HT1080 (cell line): Measurements from ENCODE around the gene BAIAP2L1. TPM values are rescaled to one million over a fixed set of nuclear protein-coding genes. Genes with fewer than 3 reads are reported as not detected.

Source experiments
- DNase-seq: peaks from one replicate; pipeline ENCODE4 v3.0.0-alpha.2; 2015; ENCODE audit warnings: low read depth
- total RNA-seq: library from RNA; depleted of rRNA; stranded (reverse); fragments of >200 nt; shearing (Covaris generic); gene quantifications from 2 replicates; pipeline ENCODE4 v1.2.3, GENCODE V29; 2014

The BAIAP2L1 gene
- total RNA-seq, 1 experiment from 2014 or later = 11.1 TPM

DNA sequence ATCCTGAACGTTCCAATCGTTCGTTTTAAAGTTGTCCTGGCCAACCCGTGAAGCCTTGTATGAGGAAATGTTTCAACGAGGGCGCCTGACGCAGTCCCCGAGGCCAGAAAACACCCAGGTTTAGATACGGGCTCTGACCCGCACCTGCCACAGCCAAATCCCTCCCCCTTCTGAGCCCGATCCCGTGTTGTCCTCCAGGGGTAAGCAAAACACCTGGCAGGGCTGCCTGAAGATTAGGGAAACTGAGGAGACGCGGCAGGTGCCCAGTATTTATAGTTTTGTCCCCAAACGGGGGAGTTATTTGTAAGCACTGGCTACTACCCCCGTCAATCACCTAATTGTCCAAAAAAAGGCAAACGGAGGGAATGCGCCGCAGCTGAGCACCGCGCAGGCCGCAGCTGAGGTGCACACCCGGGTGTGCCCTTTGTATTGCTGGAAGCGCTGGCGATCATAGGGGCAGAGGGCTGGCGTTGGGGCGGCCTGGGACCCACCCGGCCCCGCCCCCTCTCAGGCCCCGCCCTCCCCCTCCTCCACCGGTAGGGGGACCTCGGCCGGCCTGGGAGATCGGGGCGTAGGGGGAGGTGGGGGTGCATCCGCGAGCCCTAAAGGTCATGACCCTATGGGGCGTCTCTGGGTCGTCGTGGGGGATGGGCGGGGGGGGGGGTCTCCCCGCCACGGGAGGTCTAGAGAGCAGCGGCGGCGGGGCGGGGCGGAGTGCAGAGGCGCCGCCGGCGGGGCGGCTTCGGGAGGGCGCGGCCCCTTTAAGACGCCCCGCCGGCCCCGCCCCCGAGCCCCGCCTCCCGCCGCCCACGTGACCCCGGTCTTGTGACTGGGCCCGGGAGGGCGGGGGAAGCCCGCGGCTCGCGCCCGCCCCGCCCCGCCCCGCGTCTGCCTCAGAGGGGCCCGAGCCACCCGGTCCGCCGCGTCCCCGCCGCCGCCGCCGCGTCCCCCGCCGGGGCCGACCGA lies 119.8 kb downstream of the BAIAP2L1 start, which contains the start of gene BRI3:
Gene BRI3 (plus strand): TSS at position 896 of the 966 bp plus-strand sequence. CDS start 110 bp downstream, outside the sequence.
- peak; percentile 29 for DNase-seq

DNA sequence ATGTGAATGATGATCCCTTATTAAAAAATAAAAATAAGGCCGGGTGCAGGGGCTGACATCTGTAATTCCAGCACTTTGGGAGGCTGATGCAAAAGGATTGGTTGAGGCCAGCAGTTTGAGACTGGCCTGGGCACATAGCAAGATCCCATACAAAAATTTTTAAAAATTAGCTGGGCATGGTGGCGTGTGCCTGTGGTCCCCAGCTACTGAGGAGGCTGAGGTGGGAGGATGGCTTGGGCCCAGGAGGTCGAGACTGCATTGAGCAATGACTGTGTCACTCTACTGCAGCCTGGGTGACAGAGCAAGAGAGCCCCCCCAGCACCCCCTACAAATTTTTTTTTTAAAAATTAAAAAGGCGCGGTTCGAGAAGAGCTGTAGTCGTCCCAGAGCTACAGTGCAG lies 120.6 kb downstream of the BAIAP2L1 start:
- DNase-seq = no peak

DNA sequence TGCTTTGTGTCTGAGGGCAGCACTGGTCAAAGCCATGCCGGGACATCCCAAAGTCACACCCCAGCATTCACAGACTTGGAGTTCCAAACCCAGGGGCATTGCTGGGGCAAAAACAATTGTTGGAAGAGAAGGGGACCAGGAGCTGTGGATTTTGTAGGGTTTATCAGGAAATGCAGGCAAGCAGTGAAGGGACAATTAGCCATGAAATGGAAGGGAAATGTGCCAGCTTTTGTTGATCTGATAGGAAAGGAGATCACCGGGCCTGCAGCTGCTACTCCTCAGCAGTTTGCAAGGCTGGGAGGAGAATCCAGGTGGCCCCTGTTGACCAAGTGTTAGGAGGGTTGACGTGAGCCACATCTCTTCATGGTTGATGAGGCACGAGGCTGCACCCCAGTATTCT lies 122.0 kb downstream of the BAIAP2L1 start:
- no peak for DNase-seq

- no peak for DNase-seq
Observed at GRCh38 chr7:98278408-98278807, 122.5 kb downstream of the BAIAP2L1 start.

GRCh38 chr7:98276241-98276761 lies 124.6 kb downstream of the BAIAP2L1 start:
- no peak for DNase-seq

- DNase-seq = no peak
Observed at GRCh38 chr7:98267303-98267702, 133.6 kb downstream of the BAIAP2L1 start.

DNA sequence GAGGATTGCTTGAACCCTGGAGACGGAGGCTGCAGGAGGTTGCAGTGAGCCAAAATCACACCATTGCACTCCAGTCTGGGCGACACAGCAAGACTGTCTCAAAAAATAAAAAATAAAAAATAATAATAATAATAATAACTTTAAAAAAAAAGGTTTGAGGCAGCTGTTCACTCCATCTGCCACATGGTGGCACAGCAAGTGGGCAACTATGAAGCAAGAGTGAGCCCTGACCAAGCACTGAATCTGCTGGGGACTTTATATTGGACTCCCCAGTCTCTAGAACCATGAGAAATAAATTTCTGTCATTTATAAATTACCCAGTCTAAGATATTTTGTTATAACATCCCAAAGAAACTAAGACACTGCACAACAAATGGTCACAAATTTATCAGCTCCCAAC lies 134.1 kb downstream of the BAIAP2L1 start:
- no peak for DNase-seq

GRCh38 chr7:98265841-98266271 lies 135.0 kb downstream of the BAIAP2L1 start:
- peak; percentile 56 for DNase-seq

GRCh38 chr7:98257701-98258100 lies 143.2 kb downstream of the BAIAP2L1 start:
- no peak for DNase-seq

DNA sequence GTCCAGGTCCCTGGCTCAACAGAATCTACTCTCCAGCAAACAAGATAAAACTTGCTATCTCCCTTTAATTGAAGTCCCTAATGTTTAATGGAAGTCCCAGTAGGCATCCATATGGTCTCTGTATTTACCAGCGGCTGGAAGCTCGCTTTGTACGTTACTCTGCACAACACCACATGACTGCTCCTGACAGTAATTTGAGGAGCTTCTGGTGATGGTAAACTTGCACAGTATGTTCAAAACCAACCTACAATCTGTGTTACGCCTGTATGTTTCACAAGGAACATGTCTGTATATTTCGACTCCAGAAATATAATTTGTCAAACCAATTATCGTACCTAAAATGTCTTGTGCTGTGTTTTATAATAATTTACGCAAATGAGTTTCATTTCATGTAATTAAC lies 144.5 kb downstream of the BAIAP2L1 start:
- no peak for DNase-seq

DNA sequence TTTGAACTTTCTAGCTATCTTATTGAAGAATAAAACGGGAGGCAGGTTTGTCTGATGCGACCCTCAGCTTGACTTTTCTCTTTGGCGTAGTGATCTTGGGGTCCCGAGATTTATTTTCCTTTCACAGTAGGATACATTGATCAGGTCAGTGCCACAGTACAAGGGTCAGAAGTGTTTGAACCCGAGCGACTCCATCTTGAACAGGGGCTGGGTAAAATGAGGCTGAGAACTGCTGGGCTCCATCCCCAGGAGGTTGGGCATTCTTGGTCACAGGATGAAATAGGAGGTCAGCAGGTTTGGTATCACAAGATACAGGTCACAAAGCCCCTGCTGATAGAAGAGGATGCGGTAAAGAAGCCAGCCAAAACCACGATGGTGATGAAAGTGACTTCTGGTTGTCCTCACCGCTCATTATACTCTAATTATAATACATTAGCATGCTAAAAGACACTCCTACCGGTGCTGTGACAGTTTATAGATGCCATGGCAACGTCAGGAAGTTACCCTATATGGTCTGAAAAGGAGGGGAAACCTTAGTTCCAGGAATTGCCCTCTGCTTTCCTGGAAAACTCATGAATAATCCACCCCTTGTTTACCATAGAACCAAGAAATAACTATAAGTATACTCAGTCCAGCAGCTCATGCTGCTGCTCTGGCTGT lies 145.8 kb downstream of the BAIAP2L1 start:
- no peak for DNase-seq

DNA sequence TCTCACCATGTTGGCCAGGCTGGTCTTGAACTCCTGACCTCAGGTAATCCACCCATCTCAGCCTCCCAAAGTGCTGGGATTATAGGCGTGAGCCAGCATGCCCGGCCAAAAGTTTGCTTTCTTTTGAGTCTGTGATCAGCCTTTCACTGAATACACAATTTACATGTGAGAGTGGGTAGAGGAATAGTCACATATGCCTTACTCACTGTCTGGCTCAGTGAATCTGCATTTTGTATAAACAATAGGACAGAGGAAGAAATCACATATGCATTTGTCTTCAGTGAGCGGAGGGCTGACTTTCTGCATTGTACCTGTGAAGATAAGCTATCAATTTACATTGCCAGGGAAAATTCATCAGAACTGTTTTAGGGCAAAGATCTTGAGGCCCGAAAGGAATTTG lies 146.4 kb downstream of the BAIAP2L1 start:
- DNase-seq = no peak

DNA sequence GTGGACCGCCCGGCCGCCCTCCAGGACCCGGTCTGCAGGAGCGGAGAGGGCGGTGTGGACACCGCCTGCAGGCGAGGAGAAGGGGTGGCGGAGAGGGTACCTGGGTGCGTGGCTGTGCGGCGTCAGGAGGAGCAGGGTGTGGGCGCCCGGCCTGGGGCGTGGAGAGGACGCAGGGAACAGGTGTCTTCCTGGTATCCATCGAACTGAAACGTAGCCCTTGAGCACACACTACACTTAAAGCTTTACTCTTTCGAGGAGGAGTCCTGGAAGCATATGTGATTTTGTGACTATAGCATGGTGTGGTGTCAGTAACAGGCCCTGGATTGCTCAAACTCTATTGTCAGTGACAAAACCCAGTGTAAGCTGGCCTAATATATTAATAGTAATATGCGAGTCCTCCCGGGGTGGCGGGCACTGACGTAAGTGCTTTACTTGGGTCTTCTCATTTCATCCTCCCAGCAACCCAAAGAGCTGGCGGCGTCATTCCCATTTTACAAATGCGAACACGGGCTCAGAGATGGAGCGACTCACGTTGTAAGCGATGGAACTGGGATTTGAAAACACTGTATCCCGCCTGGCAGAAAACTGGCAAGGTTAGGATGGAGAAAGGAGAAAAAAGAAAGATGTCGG lies 148.3 kb downstream of the BAIAP2L1 start:
- DNase-seq = no peak

DNA sequence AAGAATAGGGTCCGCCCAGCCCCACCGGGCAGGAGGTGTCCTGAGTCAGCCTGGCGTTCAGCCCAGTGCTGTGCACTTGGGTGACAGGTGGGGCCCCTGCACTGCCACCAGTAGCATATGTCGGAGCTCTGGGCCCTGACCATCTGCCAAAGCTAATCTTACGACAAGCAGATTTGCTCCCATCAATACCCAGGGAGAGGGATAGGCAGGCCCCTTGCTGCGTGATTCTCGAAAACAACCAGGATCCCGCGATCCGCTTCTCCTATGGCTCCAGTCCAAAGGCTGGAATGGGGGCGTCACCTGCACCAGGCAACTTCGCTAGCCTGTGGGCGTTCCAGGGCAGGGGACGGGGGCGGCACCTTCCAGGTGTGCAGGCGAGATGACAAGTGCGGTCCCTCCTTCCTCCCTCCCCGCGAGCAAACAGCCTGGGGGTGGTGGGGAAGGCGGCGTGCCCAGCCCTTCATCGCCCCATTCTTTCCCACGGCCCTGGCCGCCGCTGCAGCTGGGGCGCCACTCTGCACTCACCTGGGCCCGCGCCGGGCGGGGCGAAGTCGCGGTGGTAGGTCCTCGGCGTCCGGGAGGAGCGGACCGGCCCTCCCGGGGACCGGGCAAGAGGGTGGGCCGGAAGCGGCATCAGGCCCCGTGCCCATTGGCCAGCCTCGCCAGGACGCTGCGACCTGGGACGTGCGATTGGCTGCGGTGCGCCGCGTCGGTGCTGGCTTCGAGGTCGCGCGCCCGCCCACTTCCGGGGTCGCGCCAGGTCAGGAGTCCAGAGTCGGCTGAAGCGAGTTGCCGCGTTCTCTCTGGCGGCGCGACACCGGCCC lies 149.1 kb downstream of the BAIAP2L1 start, which contains the start of gene TECPR1:
Gene TECPR1 (minus strand): TSS at position 632 of the 824 bp plus-strand sequence. CDS start 6,086 bp downstream, outside the sequence.
- peak; percentile 87 for DNase-seq

DNA sequence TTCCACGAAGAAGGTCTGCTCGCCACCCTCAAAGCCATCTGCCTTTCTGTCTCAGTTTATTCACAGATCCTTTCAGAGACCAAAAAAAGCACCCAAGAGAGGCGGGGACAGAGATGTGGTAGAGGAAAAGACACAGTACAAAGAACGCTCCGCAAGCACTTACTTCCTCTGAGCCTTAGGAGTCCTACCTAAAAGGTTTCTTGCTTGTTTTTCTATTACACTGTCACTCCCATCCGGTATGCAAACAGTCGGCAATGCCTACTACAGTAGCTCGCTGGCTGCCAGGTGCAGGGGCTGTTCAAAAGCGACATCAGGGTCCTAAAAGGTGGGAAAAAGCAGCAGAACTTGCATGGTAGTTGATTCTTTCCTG lies 149.7 kb downstream of the BAIAP2L1 start:
- no peak for DNase-seq

- no peak for DNase-seq
Observed at GRCh38 chr7:98250789-98251188, 150.1 kb downstream of the BAIAP2L1 start.

- DNase-seq = peak; percentile 41
Observed at GRCh38 chr7:98249106-98249505, 151.8 kb downstream of the BAIAP2L1 start.

- DNase-seq = no peak
Observed at GRCh38 chr7:98248156-98248555, 152.7 kb downstream of the BAIAP2L1 start.

- no peak for DNase-seq
Observed at GRCh38 chr7:98244871-98245270, 156.0 kb downstream of the BAIAP2L1 start.

GRCh38 chr7:98242934-98243333 lies 158.0 kb downstream of the BAIAP2L1 start:
- DNase-seq = no peak

DNA sequence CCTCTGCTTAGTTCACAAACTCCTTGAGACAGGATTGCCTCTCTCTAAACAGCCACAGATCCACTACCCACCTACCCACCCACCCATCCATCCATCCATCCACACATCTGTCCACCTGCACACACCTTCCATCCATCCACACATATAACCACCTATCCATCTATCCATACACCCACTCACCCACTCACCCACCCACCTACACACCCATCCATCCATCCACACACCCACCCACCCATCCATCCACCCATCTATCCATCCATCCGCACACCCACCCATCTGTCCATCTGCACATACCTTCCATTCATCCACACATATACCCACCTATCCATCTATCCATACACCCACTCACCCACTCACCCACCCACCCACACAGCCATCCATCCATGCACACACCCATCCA lies 158.5 kb downstream of the BAIAP2L1 start:
- no peak for DNase-seq
